ENCODE measurements around the gene CYB561A3.

DNA sequence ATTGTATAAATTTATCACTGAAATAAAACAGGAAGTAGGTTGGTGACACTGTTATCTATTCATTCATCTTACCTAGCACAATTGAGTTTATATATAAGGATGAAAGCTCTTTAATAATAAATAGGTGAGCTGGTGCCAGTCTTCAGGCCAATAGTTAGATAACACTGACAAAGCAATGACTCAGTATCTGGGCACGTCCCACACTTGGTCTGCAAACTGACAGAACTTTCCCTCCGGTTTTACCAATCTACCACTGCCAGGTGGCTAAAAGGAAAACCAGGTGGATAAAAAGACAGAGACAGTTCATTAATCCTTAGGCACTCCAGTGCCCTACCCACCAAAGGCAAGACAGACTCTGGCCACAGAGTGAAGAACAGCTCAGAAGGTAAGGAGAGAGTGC is 46.4 kb downstream of the CYB561A3 start:
- TF ChIP-seq, protein P1, sequence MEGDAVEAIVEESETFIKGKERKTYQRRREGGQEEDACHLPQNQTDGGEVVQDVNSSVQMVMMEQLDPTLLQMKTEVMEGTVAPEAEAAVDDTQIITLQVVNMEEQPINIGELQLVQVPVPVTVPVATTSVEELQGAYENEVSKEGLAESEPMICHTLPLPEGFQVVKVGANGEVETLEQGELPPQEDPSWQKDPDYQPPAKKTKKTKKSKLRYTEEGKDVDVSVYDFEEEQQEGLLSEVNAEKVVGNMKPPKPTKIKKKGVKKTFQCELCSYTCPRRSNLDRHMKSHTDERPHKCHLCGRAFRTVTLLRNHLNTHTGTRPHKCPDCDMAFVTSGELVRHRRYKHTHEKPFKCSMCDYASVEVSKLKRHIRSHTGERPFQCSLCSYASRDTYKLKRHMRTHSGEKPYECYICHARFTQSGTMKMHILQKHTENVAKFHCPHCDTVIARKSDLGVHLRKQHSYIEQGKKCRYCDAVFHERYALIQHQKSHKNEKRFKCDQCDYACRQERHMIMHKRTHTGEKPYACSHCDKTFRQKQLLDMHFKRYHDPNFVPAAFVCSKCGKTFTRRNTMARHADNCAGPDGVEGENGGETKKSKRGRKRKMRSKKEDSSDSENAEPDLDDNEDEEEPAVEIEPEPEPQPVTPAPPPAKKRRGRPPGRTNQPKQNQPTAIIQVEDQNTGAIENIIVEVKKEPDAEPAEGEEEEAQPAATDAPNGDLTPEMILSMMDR (conservative IDR thresholded peaks at IDR 0.05; ENCODE audit: low read depth, low read length): no peak
- no peak for TF ChIP-seq EZH2 (IDR thresholded peaks at IDR 0.05; ENCODE audit: borderline replicate concordance, low read depth, low read length, poor library complexity, severe bottlenecking)

Measured in A673 (cell line).